Mesothelial cell of epicardium (in vitro differentiated cells): ENCODE results near the gene IGDCC3. TPM values are rescaled to one million over a fixed set of nuclear protein-coding genes. Genes with fewer than 3 reads are reported as not detected.

ENCODE experiments used
- DNase-seq, 2 experiments: peaks; one replicate each; pipeline ENCODE4 v3.0.0; 2021; ENCODE audit warnings: low spot score in 2 of 2; ENCODE audit not compliant: unreplicated experiment in 2 of 2
- H3K27ac Mint-ChIP-seq: 2 replicates; pipeline ENCODE4 v1.8.0; 2021; ENCODE audit warnings: mixed read lengths
- H3K27me3 Mint-ChIP-seq: 2 replicates; pipeline ENCODE4 v1.8.0; 2021; ENCODE audit warnings: low read depth, mixed read lengths
- H3K36me3 Mint-ChIP-seq: 2 replicates; pipeline ENCODE4 v1.8.0; 2021; ENCODE audit warnings: mixed read lengths
- H3K4me1 Mint-ChIP-seq: 2 replicates; pipeline ENCODE4 v1.8.0; 2021; ENCODE audit warnings: mixed read lengths
- H3K4me3 Mint-ChIP-seq: 2 replicates; pipeline ENCODE4 v1.8.0; 2021; ENCODE audit warnings: mild to moderate bottlenecking, moderate library complexity, mixed read lengths
- H3K9me3 Mint-ChIP-seq: 2 replicates; pipeline ENCODE4 v1.8.0; 2021; ENCODE audit warnings: mixed read lengths
- total RNA-seq: library from RNA; stranded (reverse); gene quantifications from 3 replicates; pipeline ENCODE4 v1.2.1, GENCODE V29; 2021
- TF ChIP-seq, protein P1 (sequence below): fragments of 200-600 bp; sonication (generic); IDR thresholded peaks from one replicate; pipeline ENCODE4 v1.5.0; 2021; ENCODE audit warnings: antibody characterized with exemption; ENCODE audit not compliant: unreplicated experiment

Gene IGDCC3
- total RNA-seq, 1 donor from 2014 or later: 35.1 TPM

DNA sequence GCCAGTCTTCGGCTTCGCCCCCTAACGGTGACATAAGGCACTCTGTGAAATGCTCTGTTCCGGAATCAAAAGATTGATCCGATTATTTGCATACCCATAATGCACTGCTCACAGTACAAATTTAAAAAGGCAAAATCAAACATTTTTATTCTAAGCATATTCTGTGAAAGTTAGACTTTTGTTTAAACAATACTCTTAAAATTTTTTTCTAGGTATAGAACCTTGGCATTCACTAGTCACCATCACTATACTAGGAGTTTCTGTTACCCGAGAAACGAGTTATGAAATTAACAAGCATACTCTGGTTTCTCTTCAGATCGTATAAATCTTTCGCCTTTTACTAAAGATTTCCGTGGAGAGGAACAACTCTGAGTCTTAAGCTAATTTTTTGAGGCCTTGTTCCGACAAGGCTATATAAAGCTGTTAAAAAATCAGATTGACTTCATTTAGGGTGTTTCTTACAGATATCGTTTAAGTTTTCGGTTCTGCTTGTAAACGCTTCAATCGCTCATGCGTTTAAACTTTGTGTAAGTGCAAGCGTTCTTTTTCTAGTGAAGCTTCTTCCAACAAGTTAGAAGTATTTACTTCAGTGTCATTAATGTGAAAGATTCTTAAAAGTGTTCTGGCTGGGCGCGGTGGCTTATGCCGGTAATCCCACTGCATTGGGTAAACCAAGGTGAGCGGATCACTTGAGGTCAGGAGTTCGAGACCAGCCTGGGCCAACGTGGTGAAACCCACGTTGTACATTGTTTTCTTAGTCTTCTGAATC lies 73.2 kb downstream of the IGDCC3 start, which contains the start of gene RNU5B-1:
RNU5B-1 (plus strand) TSS at position 297 of the 769 bp plus-strand sequence.
- Mint-ChIP-seq H3K4me1 (peaks cover 16% of the 10 kb centered on the region), H3K4me3 (peak within 1 kb of the TSS; percentile 79), H3K27me3 (no peaks in the 10 kb centered on the region), H3K36me3 (no peaks in the 10 kb centered on the region), H3K9me3 (no peaks in the 10 kb centered on the region), H3K27ac (peak within 1 kb of the TSS; percentile 99)
- peak in 1 of 2 experiments; percentile 66 for DNase-seq
- TF ChIP-seq, protein P1, sequence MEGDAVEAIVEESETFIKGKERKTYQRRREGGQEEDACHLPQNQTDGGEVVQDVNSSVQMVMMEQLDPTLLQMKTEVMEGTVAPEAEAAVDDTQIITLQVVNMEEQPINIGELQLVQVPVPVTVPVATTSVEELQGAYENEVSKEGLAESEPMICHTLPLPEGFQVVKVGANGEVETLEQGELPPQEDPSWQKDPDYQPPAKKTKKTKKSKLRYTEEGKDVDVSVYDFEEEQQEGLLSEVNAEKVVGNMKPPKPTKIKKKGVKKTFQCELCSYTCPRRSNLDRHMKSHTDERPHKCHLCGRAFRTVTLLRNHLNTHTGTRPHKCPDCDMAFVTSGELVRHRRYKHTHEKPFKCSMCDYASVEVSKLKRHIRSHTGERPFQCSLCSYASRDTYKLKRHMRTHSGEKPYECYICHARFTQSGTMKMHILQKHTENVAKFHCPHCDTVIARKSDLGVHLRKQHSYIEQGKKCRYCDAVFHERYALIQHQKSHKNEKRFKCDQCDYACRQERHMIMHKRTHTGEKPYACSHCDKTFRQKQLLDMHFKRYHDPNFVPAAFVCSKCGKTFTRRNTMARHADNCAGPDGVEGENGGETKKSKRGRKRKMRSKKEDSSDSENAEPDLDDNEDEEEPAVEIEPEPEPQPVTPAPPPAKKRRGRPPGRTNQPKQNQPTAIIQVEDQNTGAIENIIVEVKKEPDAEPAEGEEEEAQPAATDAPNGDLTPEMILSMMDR: no peak

GRCh38 chr15:65303687-65304380 lies 74.0 kb downstream of the IGDCC3 start:
- TF ChIP-seq, protein P1: peak; percentile 90
- no peaks in the 10 kb centered on the region for H3K36me3 Mint-ChIP-seq
- peak in 1 of 2 experiments; percentile 60 for DNase-seq
- H3K27me3 Mint-ChIP-seq: no peaks in the 10 kb centered on the region
- H3K9me3 Mint-ChIP-seq: no peaks in the 10 kb centered on the region
- peaks cover 15% of the 10 kb centered on the region for H3K4me1 Mint-ChIP-seq
- peak overlapping the region; percentile 99 for H3K27ac Mint-ChIP-seq
- H3K4me3 Mint-ChIP-seq: peak overlapping the region; percentile 79

DNA sequence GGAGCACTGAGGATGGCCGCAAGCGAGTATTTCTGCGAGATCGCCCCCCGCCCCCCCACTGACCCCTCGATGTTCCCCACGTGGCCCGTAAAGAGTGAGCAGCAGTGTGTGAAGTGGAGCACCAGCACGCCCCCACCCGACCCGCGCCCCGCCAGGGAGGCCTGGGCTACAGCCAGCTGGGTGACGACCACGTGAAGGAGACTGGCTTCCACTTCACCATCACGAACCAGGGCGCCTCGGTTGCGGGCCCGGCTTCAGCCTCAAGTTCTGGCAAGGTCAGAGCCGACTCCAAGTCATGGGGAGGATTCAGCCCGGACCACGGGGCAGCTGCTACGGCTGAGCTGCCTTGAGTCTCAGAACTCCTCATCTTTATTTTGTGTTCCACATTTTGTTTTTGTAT lies 75.7 kb downstream of the IGDCC3 start:
- no peaks in the 10 kb centered on the region for H3K36me3 Mint-ChIP-seq
- TF ChIP-seq, protein P1: no peak
- H3K4me3 Mint-ChIP-seq: no peak overlapping the region
- peaks cover 20% of the 10 kb centered on the region for H3K4me1 Mint-ChIP-seq
- no peaks in the 10 kb centered on the region for H3K9me3 Mint-ChIP-seq
- no peak overlapping the region for H3K27ac Mint-ChIP-seq
- DNase-seq: no peak
- no peaks in the 10 kb centered on the region for H3K27me3 Mint-ChIP-seq

DNA sequence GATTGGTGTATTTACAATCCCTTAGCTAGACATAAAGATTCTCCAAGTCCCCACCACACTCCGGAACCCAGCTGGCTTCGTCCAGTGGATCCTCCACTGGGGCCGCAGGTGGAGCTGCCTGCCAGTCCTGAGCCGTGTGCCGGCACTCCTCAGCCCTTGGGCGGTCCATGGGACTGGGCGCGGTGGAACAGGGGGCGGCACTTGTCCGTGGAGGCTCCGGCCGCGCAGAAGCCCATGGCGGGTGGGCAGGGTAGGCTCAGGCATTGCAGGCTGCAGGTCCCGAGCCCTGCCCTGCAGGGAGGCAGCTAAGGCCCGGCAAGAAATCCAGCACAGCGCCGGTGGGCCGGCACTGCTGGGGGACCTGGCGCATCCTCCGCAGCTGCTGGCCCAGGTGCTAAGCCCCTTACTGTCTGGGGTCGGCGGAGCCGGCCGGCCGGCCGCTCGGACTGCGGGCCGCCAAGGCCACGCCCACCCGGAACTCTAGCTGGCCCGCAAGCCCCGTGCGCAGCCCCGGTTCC lies 76.8 kb downstream of the IGDCC3 start:
- Mint-ChIP-seq H3K4me1 (peaks cover 25% of the 10 kb centered on the region), H3K4me3 (peak overlapping the region; percentile 39)
- TF ChIP-seq, protein P1: no peak

DNA sequence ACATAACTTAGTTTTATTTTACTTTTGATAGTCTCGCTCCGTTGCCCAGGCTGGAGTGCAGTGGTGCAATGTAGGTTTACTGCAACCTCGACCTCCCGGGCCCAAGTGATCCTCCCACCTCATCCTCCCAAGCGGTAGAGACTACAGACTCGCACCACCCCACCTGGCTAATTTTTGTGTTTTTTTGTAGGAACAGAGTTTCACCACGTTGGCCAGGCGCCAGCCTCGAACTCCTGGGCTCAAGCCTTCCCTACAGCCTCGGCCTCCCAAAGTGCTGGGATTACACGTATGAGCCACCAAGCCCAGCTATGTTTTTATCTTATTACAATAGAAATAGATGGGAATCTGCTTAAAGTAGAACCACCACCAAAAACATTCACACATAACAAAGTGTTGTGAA lies 79.1 kb downstream of the IGDCC3 start:
- peaks cover 16% of the 10 kb centered on the region for H3K4me1 Mint-ChIP-seq
- no peak overlapping the region for H3K4me3 Mint-ChIP-seq
- no peaks in the 10 kb centered on the region for H3K36me3 Mint-ChIP-seq
- no peak for DNase-seq
- H3K27ac Mint-ChIP-seq: peak overlapping the region; percentile 67
- no peaks in the 10 kb centered on the region for H3K27me3 Mint-ChIP-seq
- no peaks in the 10 kb centered on the region for H3K9me3 Mint-ChIP-seq
- TF ChIP-seq, protein P1: no peak

More for the DNA sequence above, 76.8 kb downstream of the IGDCC3 start:
- no peak overlapping the region for H3K27ac Mint-ChIP-seq
- H3K36me3 Mint-ChIP-seq: no peaks in the 10 kb centered on the region
- H3K27me3 Mint-ChIP-seq: no peaks in the 10 kb centered on the region
- H3K9me3 Mint-ChIP-seq: no peaks in the 10 kb centered on the region
- no peak for DNase-seq
